ENCODE measurements around the gene ARHGAP21. TPM values are rescaled to one million over a fixed set of nuclear protein-coding genes. Genes with fewer than 3 reads are reported as not detected.

ARHGAP21 gene
- total and polyA plus RNA-seq, 2 experiments from 2014 or later, result 15.3 to 44.5 TPM

DNA sequence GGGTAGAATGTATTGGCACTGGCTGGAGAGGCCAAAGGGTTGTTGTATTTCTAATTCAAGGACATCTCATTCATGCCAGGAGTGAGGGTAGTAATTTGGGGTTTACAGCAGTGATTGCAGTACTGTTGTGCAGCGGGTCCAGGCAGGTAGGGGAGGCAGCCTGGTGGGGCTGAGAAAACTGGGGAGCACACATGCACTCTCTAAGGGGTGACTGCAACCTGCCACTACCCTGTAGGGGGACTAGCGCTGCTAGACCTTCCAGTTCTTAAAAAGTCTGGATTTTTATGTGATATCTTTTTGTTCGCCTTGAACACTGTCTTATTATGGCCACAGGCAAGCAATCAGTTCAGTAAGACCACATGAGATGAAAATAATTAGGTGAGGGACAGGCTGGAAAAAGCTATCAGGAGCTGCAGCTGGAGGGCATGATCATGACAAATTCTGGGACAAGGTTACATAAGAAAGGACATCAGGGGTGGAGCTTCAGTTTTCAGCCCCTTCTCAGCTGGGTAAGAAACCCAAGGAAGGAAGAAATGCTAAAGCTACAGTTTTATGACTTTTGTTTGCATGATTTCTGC is 149.0 kb downstream of the ARHGAP21 start:
- Mint-ChIP-seq H3K27ac (peak overlapping the region; percentile 16; the same call in 1 of the 2 replicates), H3K4me1 (peaks cover 13% of the 10 kb centered on the region), H3K9me3 (peaks cover 5% of the 10 kb centered on the region; the same call in 2 of the 3 replicates), H3K4me3 (no peak overlapping the region), H3K27me3 (ENCODE audit: insufficient read depth, low read depth, poor library complexity) (peaks cover 5% of the 10 kb centered on the region), H3K36me3 (ENCODE audit: low read depth) (no peaks in the 10 kb centered on the region; the same call in 2 of the 3 replicates)
- H3K27ac ChIP-seq (ENCODE audit: low read depth), result no peak overlapping the region
- no peaks in the 10 kb centered on the region for H3F3A ChIP-seq (replicated peaks; ENCODE audit: low read depth)
- no peaks in the 10 kb centered on the region for H3K36me3 ChIP-seq (ENCODE audit: insufficient read depth)
- H3K79me2 ChIP-seq (replicated peaks; ENCODE audit: insufficient read depth), result no peaks in the 10 kb centered on the region
- no peaks in the 10 kb centered on the region for H3K27me3 ChIP-seq (ENCODE audit: insufficient read depth)
- no peak overlapping the region for H3K4me3 ChIP-seq
- TF ChIP-seq POLR2AphosphoS5 (IDR thresholded peaks at IDR 0.05; ENCODE audit: low read depth) (no peak), NANOG (IDR thresholded peaks at IDR 0.05; ENCODE audit: borderline replicate concordance) (no peak), CREB1 (CRISPR knock-in tag; IDR thresholded peaks at IDR 0.05; ENCODE audit: low read depth) (no peak)
- TF ChIP-seq, protein P1, sequence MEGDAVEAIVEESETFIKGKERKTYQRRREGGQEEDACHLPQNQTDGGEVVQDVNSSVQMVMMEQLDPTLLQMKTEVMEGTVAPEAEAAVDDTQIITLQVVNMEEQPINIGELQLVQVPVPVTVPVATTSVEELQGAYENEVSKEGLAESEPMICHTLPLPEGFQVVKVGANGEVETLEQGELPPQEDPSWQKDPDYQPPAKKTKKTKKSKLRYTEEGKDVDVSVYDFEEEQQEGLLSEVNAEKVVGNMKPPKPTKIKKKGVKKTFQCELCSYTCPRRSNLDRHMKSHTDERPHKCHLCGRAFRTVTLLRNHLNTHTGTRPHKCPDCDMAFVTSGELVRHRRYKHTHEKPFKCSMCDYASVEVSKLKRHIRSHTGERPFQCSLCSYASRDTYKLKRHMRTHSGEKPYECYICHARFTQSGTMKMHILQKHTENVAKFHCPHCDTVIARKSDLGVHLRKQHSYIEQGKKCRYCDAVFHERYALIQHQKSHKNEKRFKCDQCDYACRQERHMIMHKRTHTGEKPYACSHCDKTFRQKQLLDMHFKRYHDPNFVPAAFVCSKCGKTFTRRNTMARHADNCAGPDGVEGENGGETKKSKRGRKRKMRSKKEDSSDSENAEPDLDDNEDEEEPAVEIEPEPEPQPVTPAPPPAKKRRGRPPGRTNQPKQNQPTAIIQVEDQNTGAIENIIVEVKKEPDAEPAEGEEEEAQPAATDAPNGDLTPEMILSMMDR (conservative IDR thresholded peaks at IDR 0.05; ENCODE audit: low read depth in 2 of 2), result peak in 1 of 2 experiments; percentile 39; a peak in 2 of 4 replicates
- H3K4me1 ChIP-seq (ENCODE audit: insufficient read depth), result no peaks in the 10 kb centered on the region
- DNase-seq (ENCODE audit: low spot score) (peak; percentile 13), ATAC-seq (peak; percentile 79)
- no peak overlapping the region for H3K4me2 ChIP-seq
- H2AFZ ChIP-seq, result peak overlapping the region; percentile 11; the same call in 1 of the 2 replicates
- no peaks in the 10 kb centered on the region for H3K9me2 ChIP-seq (ENCODE audit: insufficient read depth)
- H4K20me1 ChIP-seq (replicated peaks; ENCODE audit: insufficient read depth), result no peaks in the 10 kb centered on the region

DNA sequence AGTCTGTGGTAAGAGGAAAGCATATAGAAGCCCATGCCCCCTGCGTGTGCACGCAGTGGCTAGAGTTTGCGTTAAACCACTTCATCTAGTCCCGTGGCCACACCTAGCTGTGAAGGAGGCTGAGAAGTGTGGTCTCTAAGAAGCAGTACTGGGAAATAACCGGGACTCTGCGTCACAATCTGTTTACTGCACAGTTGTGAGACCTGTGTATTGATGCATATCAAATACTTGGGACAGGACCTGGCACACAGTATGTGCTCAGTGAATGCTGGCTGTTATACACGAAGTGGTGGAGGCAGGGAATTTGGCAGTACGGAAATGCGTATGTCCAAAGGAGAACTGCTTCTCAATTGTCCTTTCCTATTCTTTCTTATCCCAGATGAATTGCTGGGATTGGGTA is 149.5 kb downstream of the ARHGAP21 start:
- H3K36me3 Mint-ChIP-seq (ENCODE audit: low read depth), result no peaks in the 10 kb centered on the region; the same call in 2 of the 3 replicates
- H3K36me3 ChIP-seq (ENCODE audit: insufficient read depth), result no peaks in the 10 kb centered on the region
- ATAC-seq (no peak), DNase-seq (ENCODE audit: low spot score) (no peak)
- TF ChIP-seq, protein P2, sequence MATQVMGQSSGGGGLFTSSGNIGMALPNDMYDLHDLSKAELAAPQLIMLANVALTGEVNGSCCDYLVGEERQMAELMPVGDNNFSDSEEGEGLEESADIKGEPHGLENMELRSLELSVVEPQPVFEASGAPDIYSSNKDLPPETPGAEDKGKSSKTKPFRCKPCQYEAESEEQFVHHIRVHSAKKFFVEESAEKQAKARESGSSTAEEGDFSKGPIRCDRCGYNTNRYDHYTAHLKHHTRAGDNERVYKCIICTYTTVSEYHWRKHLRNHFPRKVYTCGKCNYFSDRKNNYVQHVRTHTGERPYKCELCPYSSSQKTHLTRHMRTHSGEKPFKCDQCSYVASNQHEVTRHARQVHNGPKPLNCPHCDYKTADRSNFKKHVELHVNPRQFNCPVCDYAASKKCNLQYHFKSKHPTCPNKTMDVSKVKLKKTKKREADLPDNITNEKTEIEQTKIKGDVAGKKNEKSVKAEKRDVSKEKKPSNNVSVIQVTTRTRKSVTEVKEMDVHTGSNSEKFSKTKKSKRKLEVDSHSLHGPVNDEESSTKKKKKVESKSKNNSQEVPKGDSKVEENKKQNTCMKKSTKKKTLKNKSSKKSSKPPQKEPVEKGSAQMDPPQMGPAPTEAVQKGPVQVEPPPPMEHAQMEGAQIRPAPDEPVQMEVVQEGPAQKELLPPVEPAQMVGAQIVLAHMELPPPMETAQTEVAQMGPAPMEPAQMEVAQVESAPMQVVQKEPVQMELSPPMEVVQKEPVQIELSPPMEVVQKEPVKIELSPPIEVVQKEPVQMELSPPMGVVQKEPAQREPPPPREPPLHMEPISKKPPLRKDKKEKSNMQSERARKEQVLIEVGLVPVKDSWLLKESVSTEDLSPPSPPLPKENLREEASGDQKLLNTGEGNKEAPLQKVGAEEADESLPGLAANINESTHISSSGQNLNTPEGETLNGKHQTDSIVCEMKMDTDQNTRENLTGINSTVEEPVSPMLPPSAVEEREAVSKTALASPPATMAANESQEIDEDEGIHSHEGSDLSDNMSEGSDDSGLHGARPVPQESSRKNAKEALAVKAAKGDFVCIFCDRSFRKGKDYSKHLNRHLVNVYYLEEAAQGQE (IDR thresholded peaks at IDR 0.05; ENCODE audit: unreplicated experiment), result no peak
- TF ChIP-seq STAT1 (IDR thresholded peaks at IDR 0.05; ENCODE audit: unreplicated experiment) (no peak), EZH2phosphoT487 (IDR thresholded peaks at IDR 0.05; ENCODE audit: unreplicated experiment) (no peak), ZNF114 (CRISPR knock-in tag; IDR thresholded peaks at IDR 0.05) (no peak), NANOG (IDR thresholded peaks at IDR 0.05; ENCODE audit: borderline replicate concordance) (no peak)
- TF ChIP-seq, protein P3, sequence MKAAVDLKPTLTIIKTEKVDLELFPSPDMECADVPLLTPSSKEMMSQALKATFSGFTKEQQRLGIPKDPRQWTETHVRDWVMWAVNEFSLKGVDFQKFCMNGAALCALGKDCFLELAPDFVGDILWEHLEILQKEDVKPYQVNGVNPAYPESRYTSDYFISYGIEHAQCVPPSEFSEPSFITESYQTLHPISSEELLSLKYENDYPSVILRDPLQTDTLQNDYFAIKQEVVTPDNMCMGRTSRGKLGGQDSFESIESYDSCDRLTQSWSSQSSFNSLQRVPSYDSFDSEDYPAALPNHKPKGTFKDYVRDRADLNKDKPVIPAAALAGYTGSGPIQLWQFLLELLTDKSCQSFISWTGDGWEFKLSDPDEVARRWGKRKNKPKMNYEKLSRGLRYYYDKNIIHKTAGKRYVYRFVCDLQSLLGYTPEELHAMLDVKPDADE (IDR thresholded peaks at IDR 0.05), result no peak
- TF ChIP-seq, protein P1 (conservative IDR thresholded peaks at IDR 0.05; ENCODE audit: low read depth in 2 of 2), result no peak
- H3K4me1 Mint-ChIP-seq, result peaks cover 12% of the 10 kb centered on the region
- H2AFZ ChIP-seq, result peak overlapping the region; percentile 11; the same call in 1 of the 2 replicates
- H4K20me1 ChIP-seq (replicated peaks; ENCODE audit: insufficient read depth), result no peaks in the 10 kb centered on the region
- no peaks in the 10 kb centered on the region for H3K4me1 ChIP-seq (ENCODE audit: insufficient read depth)
- peak overlapping the region; percentile 16; the same call in 1 of the 2 replicates for H3K27ac Mint-ChIP-seq
- H3K27me3 ChIP-seq (ENCODE audit: insufficient read depth), result no peaks in the 10 kb centered on the region
- peaks cover 5% of the 10 kb centered on the region; the same call in 2 of the 3 replicates for H3K9me3 Mint-ChIP-seq
- H3K27ac ChIP-seq (ENCODE audit: low read depth), result no peak overlapping the region
- H3K4me3 ChIP-seq, result no peak overlapping the region
- no peak overlapping the region for H3K4me2 ChIP-seq
- peaks cover 7% of the 10 kb centered on the region for H3K27me3 Mint-ChIP-seq (ENCODE audit: insufficient read depth, low read depth, poor library complexity)
- no peaks in the 10 kb centered on the region for H3K79me2 ChIP-seq (replicated peaks; ENCODE audit: insufficient read depth)
- H3F3A ChIP-seq (replicated peaks; ENCODE audit: low read depth), result no peaks in the 10 kb centered on the region
- H3K4me3 Mint-ChIP-seq, result no peak overlapping the region
- no peaks in the 10 kb centered on the region for H3K9me2 ChIP-seq (ENCODE audit: insufficient read depth)

Measured in GM23338 (cell line).